IMR-90 (cell line): ENCODE measurements around the gene SCN8A.

Experiments used
- BHLHE40 ChIP-seq: fragments of 150-350 bp; IDR thresholded peaks from 2 replicates; pipeline ENCODE4 v1.6.1; 2016; ENCODE audit warnings: mild to moderate bottlenecking, low read depth, low read length
- CHD1 ChIP-seq: IDR thresholded peaks from 2 replicates; pipeline ENCODE4 v1.6.1; 2012; ENCODE audit warnings: low read depth, low read length, improper control_type of control experiment
- CTCF ChIP-seq: conservative IDR thresholded peaks from 2 replicates; pipeline ENCODE4 v1.5.1; 2012; ENCODE audit warnings: mild to moderate bottlenecking, low read depth, low read length, improper control_type of control experiment
- MXI1 ChIP-seq: IDR thresholded peaks from 2 replicates; pipeline ENCODE4 v1.6.1; 2012; ENCODE audit warnings: low read depth, mild to moderate bottlenecking, low read length, moderate library complexity, borderline replicate concordance
- POLR2A ChIP-seq: IDR thresholded peaks from 2 replicates; pipeline ENCODE4 v1.6.1; 2012; ENCODE audit warnings: mild to moderate bottlenecking, low read depth, low read length
- RAD21 ChIP-seq: IDR thresholded peaks from 2 replicates; pipeline ENCODE4 v1.6.1; 2012; ENCODE audit warnings: low read length, improper control_type of control experiment

GRCh38 chr12:51643951-51644350 lies 52.9 kb downstream of the SCN8A start:
- no peak for TF ChIP-seq CTCF
- TF ChIP-seq BHLHE40, result no peak
- TF ChIP-seq MXI1, result no peak
- TF ChIP-seq POLR2A, result no peak
- no peak for TF ChIP-seq RAD21
- TF ChIP-seq CHD1, result no peak
